Measurements from ENCODE around the gene OR2V1. TPM values are rescaled to one million over a fixed set of nuclear protein-coding genes. Genes with fewer than 3 reads are reported as not detected.

The OR2V1 gene
- total and polyA plus RNA-seq, 2 of the 13 experiments (the other 11 are each of a cell fraction or from before 2014, with no cell fraction given): not detected

- Histone ChIP-seq H3K27ac (ENCODE audit: extremely low read length, insufficient read depth, low read length) (no peak overlapping the region), H3K4me3 (replicated peaks in 1 of 3; ENCODE audit: insufficient read depth in 1 of 3, low read depth in 2 of 3, low read length in 3 of 3) (no peak overlapping the region), H3K27me3 (ENCODE audit: control insufficient read depth in 1 of 2, insufficient read depth in 2 of 2, low read length in 2 of 2) (peaks cover 2 to 39% of the 10 kb centered on the region in 2 experiments; a peak in 4 of 5 replicates), H4K20me1 (ENCODE audit: insufficient read depth, low read length) (no peaks in the 10 kb centered on the region), H3K9ac (ENCODE audit: insufficient read depth, low read depth, low read length) (no peak overlapping the region), H2AFZ (ENCODE audit: low read length) (no peak overlapping the region), H3K79me2 (ENCODE audit: insufficient read depth, low read length) (no peaks in the 10 kb centered on the region), H3K9me3 (ENCODE audit: low read length) (no peaks in the 10 kb centered on the region), H3K4me2 (ENCODE audit: low read depth, low read length) (no peak overlapping the region), H3K4me1 (ENCODE audit: insufficient read depth, low read length) (no peaks in the 10 kb centered on the region), H3K36me3 (replicated peaks in 1 of 2; ENCODE audit: control insufficient read depth in 1 of 2, insufficient read depth in 2 of 2, low read length in 2 of 2) (no peaks in the 10 kb centered on the region)
- WGBS (ENCODE audit: low lambda C conversion rate): 39% methylated on average over 21 of the region's 28 CpGs
- intact Hi-C loops (cut with micrococcal nuclease; ENCODE audit: unreplicated experiment) (no loop called here), in situ Hi-C loops (cut with HindIII; ENCODE audit: extremely low pct_ligation_motif_present, low pct_unique_long_range_greater_than_20kb) (no loop called here)
- FAIRE-seq: no peak
- peak; percentile 55 for ATAC-seq
- ChIA-PET CTCF (ENCODE audit: low intra/inter-chr PET ratio, low total read pairs) (no interaction called here), POLR2A (no interaction called here)
- no TSS peak for BruUV-seq (replicated peaks)
- TF ChIP-seq ERF (CRISPR knock-in tag; IDR thresholded peaks at IDR 0.05): no peak
- TF ChIP-seq NR2F2 (IDR thresholded peaks at IDR 0.05; ENCODE audit: borderline replicate concordance, low read depth): no peak
- no peak for TF ChIP-seq ZNF44 (CRISPR knock-in tag; IDR thresholded peaks at IDR 0.05)
- TF ChIP-seq JUNB (CRISPR knock-in tag; IDR thresholded peaks at IDR 0.05; ENCODE audit: borderline replicate concordance): no peak
- no peak for TF ChIP-seq MED8 (CRISPR knock-in tag; IDR thresholded peaks at IDR 0.05; ENCODE audit: insufficient replicate concordance)
- DNase-seq (ENCODE audit: low spot score): no peak
Observed at GRCh38 chr5:181121675-181122561, 9.1 kb downstream of the OR2V1 start.

GRCh38 chr5:181120761-181121160, 10.2 kb downstream of the OR2V1 start:
- no peaks in the 10 kb centered on the region for H4K20me1 ChIP-seq (ENCODE audit: insufficient read depth, low read length)
- WGBS (ENCODE audit: low lambda C conversion rate): 45% methylated on average over 5 of the region's 5 CpGs
- intact Hi-C loops (cut with micrococcal nuclease; ENCODE audit: unreplicated experiment): no loop called here
- no peaks in the 10 kb centered on the region for H3K9me3 ChIP-seq (ENCODE audit: low read length)
- no peak overlapping the region for H3K27ac ChIP-seq (ENCODE audit: extremely low read length, insufficient read depth, low read length)
- no peaks in the 10 kb centered on the region for H3K79me2 ChIP-seq (ENCODE audit: insufficient read depth, low read length)
- CTCF ChIA-PET (ENCODE audit: low intra/inter-chr PET ratio, low total read pairs): no interaction called here
- POLR2A ChIA-PET: no interaction called here
- no peak overlapping the region for H3K4me3 ChIP-seq (replicated peaks in 1 of 3; ENCODE audit: insufficient read depth in 1 of 3, low read depth in 2 of 3, low read length in 3 of 3)
- no peak overlapping the region for H3K4me2 ChIP-seq (ENCODE audit: low read depth, low read length)
- in situ Hi-C loops (cut with HindIII; ENCODE audit: extremely low pct_ligation_motif_present, low pct_unique_long_range_greater_than_20kb): no loop called here
- H2AFZ ChIP-seq (ENCODE audit: low read length): no peak overlapping the region
- no peaks in the 10 kb centered on the region for H3K36me3 ChIP-seq (replicated peaks in 1 of 2; ENCODE audit: control insufficient read depth in 1 of 2, insufficient read depth in 2 of 2, low read length in 2 of 2)
- no peak overlapping the region for H3K9ac ChIP-seq (ENCODE audit: insufficient read depth, low read depth, low read length)
- no TSS peak for BruUV-seq (replicated peaks)
- DNase-seq (ENCODE audit: low spot score) (no peak), FAIRE-seq (no peak), ATAC-seq (no peak)
- H3K4me1 ChIP-seq (ENCODE audit: insufficient read depth, low read length): no peaks in the 10 kb centered on the region
- peaks cover 2 to 35% of the 10 kb centered on the region in 2 experiments; a peak in 4 of 5 replicates for H3K27me3 ChIP-seq (ENCODE audit: control insufficient read depth in 1 of 2, insufficient read depth in 2 of 2, low read length in 2 of 2)
- TF ChIP-seq ZNF34 (CRISPR knock-in tag; IDR thresholded peaks at IDR 0.05; ENCODE audit: borderline replicate concordance): no peak
- TF ChIP-seq ETV5 (CRISPR knock-in tag; IDR thresholded peaks at IDR 0.05; ENCODE audit: borderline replicate concordance): no peak
- TF ChIP-seq ZBTB1 (CRISPR knock-in tag; IDR thresholded peaks at IDR 0.05; ENCODE audit: borderline replicate concordance): no peak
- TF ChIP-seq MBD4 (IDR thresholded peaks at IDR 0.05; ENCODE audit: borderline replicate concordance, low read length): no peak
